ENCODE results near the gene EEF1AKMT3.

The EEF1AKMT3 gene

GRCh38 chr12:57779736-57780135 lies 7.3 kb downstream of the EEF1AKMT3 start:
- TF ChIP-seq CTCF (conservative IDR thresholded peaks at IDR 0.05) = no peak
- no peak overlapping the region for H3K27ac ChIP-seq

DNA sequence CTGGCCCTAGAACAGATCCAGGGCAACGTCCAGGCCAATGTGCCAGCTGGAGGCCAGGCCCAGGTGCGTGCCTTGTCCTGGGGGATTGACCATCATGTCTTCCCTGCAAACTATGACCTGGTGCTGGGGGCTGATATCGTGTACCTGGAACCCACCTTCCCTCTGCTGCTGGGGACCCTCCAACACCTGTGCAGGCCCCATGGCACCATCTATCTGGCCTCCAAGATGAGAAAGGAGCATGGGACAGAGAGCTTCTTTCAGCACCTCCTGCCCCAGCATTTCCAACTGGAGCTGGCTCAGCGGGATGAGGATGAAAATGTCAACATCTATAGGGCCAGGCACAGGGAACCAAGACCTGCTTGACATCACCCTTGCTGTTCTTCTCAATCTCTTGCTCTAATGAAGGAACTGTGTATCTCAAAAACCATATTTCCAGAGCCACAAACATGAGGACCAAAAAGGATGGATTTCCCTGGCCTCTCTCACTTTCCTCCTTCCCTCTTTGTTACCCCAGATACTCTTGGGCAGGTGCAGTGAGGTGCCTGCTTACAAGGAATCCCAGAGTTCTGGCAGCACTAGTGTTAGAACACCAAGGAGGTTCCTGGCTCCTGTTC lies 8.0 kb downstream of the EEF1AKMT3 start:
- no peak for TF ChIP-seq CTCF (conservative IDR thresholded peaks at IDR 0.05)
- H3K27ac ChIP-seq = no peak overlapping the region

DNA sequence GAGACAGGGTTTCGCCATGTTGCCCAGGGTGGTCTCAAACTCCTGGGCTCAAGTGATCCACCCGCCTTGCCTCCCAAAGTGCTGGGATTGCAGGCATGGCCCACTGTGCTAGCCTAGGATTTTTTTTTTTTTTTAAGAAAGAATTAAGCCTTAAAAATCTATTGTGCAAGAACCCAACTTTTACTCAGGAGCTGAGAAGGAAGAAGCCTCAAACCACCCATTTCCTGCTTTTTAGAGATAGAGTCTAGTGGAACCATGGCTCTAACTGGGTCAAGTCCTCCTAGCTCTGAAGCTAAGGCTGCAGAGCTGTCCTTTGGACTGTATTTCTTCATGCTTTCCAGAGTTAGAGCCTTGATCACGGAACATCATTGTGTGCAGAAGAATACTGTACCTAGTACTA lies 8.8 kb downstream of the EEF1AKMT3 start:
- no peak for TF ChIP-seq CTCF (conservative IDR thresholded peaks at IDR 0.05)
- H3K27ac ChIP-seq = peak overlapping the region; percentile 5; the same call in 1 of the 2 replicates

GRCh38 chr12:57781801-57782200 lies 9.4 kb downstream of the EEF1AKMT3 start:
- TF ChIP-seq CTCF (conservative IDR thresholded peaks at IDR 0.05) = no peak
- peak overlapping the region; percentile 82 for H3K27ac ChIP-seq

- peak overlapping the region; percentile 82; the same call in 1 of the 2 replicates for H3K27ac ChIP-seq
- TF ChIP-seq CTCF (conservative IDR thresholded peaks at IDR 0.05) = no peak
Observed at GRCh38 chr12:57782243-57782607, 9.8 kb downstream of the EEF1AKMT3 start.

DNA sequence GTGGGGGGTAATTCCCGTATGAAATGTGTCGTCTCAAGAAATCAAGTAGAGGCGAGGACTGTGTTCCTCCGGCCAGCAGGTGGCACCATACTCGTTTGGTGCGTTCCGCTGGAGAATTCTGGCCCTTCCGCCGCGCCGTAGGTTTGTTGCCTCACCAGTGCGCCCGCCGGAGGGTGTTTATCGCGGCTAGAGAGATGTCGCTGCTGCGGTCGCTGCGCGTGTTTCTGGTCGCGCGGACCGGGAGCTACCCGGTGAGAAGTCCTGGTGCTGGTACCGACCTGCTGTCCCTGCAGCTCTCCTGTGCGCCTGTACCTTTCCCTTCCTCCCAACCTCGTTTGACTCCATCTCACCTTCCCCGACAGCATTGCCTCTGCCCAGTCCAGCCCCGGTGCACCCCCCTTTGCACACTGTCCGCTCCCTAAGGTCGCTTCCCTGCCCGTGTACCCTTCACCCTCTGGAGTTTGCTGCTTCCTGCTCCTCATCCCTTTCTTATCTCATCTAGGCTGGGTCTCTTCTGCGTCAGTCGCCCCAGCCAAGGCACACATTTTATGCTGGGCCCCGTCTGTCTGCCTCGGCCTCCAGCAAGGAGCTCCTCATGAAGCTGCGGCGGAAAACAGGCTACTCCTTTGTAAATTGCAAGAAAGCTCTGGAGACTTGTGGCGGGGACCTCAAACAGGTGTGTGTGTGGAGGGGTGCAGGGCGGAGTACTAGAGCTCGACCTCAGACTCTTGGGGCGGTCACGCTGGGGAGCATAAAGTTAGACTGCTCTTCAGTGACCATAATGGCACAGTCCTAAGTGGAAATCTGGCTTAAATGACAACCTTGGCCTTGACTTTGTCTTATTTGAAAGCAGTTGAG lies 10.4 kb downstream of the EEF1AKMT3 start, which contains the start of gene TSFM:
Gene TSFM (plus strand): TSS at position 180 of the 858 bp plus-strand sequence. CDS start 15 bp downstream, at position 195.
- peak within 1 kb of the TSS; percentile 82 for H3K27ac ChIP-seq
- TF ChIP-seq CTCF (conservative IDR thresholded peaks at IDR 0.05) = peak; percentile 95

DNA sequence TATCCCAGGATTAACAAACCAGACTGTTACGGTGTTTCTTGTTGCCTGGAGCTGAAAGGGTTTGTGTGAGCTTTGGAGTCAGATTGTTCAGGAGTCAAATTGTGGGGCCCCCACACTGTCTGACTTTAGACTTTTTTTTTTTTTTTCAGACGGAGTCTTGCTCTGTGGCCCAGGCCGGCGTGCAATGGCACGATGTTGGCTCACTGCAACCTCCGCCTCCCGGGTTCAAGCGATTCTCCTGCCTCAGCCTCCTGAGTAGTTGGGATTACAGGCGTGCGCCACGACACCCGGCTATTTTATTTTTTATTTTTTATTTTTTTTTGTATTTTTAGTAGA lies 11.0 kb downstream of the EEF1AKMT3 start:
- TF ChIP-seq CTCF (conservative IDR thresholded peaks at IDR 0.05) = no peak

More for the DNA sequence above, 11.0 kb downstream of the EEF1AKMT3 start:
- peak overlapping the region; percentile 82 for H3K27ac ChIP-seq
